CD1c-positive myeloid dendritic cell (primary cell): ENCODE results near the gene SLC35F1.
"Not testable (repeated sequence)": the region's sequence is repeated elsewhere in the genome, so short reads cannot be mapped to it uniquely, and the experiment has no call there.

Source experiments
- DNase-seq: peaks from one replicate; pipeline ENCODE4 v3.0.0-alpha.2; 2016; ENCODE audit errors: extremely low spot score

SLC35F1 gene

GRCh38 chr6:117927866-117928265, 20.8 kb downstream of the SLC35F1 start:
- DNase-seq, result no peak

GRCh38 chr6:117928833-117929232, 21.8 kb downstream of the SLC35F1 start:
- DNase-seq, result no peak

- DNase-seq, result no peak
These were observed 22.4 kb downstream of the SLC35F1 start for GRCh38 chr6:117929501-117929900.

DNA sequence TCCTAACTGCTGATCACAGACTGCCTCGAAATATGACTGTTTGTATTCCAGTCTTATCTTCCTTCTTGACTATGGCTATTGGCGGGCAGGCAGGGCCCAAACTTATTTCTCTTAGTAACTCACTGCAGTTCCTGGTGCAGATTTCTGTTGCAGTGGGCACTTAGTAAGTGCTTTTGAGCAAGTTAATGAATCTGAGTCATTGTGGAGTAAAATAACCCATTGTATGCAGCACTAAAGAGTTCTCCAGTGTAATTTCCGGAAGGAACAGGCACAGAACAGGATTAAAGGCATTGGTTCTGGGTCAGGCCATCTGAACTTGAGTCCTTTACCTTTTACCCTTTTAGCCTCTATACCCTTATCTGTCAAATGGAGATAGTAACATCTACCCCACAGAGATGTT, 23.6 kb downstream of the SLC35F1 start:
- DNase-seq, result no peak

GRCh38 chr6:117932001-117932400, 24.9 kb downstream of the SLC35F1 start:
- DNase-seq, result no peak

DNA sequence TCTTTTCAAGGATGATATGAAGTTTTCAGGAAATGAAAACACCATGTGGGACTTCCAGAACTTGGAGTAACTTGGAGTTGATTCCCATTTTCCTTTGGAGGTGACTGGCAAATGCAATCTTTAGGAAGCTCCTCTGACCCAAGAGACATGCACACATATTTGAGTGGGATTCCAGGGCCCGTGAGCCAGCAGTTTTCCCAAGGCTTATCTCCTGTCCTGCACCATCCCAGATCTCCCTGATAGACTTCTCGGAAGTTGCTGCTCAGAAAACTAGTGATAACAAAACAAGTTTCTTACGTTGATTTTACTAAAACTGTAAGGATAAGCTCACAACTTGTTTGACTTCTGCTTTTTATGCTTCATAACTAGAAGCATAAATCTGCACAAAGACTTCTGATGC, 25.6 kb downstream of the SLC35F1 start:
- DNase-seq, result no peak

GRCh38 chr6:117933471-117933870, 26.4 kb downstream of the SLC35F1 start:
- DNase-seq, result no peak

GRCh38 chr6:117938311-117938995, 31.4 kb downstream of the SLC35F1 start:
- no peak for DNase-seq

DNA sequence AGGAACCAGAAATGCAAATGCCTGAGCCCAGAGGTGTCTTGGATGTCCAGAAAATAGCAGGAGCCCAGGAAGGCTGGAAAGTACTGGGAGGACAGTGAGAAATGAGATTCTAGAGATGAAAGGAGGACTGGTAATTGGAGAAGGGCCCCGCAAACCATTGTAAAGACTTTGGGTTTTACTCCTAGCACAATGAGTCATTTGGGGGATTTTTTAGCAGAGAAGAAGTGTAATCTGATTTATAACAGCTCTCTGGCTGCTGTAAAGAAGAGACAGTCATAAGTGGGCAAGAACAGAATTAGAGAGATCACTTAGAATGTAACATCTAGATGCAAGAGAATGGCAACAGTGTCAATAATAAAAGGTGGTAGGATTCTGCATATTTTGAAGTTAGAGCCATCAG, 40.2 kb downstream of the SLC35F1 start:
- DNase-seq, result no peak

DNA sequence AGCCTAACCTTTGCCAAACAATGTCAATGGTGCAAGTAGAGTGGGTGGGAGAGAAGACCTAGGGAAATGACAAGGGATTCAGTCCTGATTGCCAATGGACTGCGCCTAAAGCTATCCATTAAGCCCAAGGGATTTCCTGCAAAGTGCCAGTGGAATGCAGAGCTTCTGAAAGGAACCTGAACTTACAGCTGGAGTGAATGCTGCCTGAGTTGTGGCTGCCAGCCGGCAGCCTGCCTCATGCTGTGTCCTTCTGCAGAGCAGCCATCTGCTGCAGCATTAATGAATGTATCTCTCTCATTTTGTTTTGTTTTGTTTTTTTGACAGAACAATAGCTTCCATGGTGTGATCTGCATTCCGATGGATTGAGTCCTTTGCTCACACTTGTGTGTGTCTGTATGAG, 44.7 kb downstream of the SLC35F1 start:
- DNase-seq, result no peak

DNA sequence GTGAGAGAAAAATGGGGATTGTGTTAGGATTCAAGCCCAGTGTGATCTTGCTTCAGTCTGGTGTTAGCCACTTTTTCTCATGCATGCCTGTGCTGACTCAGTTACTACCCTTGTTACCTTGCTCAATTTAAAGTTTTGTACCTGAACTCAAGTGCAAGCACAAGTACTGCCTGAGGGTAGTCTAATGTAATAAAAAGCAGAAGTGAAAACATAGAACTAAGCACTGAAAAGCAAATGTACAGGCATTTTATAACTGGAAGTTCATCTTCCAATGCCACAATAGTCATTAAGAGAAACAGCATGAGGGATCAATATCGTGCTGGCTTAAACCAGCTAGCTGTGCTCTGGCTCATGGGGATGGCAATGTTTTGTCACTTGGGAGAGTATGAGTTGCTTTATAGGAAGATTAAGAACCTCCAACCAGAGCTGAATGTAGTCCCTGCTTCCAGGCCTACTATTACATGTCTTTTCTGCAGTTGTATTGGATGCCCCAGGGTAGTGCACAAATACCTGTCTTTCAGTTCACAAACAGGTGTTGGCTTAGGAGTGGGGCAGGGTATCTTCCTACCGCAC, 48.7 kb downstream of the SLC35F1 start:
- no peak for DNase-seq

DNA sequence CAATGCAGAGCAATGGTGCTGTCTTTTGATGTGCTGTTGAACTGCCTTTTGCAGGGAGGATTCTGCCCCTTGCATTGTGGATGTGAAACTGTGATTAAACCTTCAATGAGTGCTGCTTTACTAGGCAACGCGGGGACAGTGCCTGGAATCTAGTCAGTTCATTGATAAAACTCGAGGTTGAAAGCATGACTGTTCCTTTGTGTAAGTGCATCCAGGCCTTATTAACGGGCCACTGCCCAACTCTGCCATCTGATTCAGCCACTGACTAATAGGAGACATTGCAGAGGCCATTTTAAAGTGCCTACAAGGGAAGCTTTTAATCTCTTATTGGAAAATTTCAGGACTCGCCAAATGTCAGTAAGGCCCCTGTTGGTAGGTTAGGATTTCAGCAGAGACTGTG, 49.3 kb downstream of the SLC35F1 start:
- DNase-seq, result no peak

GRCh38 chr6:117958536-117958935, 51.5 kb downstream of the SLC35F1 start:
- no peak for DNase-seq

DNA sequence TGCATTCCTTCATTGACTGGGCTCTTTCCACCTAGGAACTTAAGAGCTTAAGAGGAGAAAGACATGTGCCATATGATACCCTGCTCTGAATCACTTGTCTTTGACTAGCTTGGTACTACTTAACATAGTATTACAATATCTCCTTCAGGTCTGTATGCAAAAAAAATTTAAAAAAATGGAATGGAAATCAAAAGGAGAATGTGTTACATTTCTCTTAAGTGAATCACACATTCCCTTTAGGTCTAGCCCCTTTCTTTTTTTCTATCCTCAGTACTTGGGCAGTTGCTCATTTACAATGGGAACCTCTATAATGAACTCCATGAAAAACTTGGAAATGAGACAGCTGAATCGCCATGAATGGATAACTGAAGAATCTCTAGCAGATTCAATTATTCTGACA, 53.8 kb downstream of the SLC35F1 start:
- no peak for DNase-seq

- DNase-seq, result no peak
These were observed 54.2 kb downstream of the SLC35F1 start for GRCh38 chr6:117961301-117961700.

- not testable (repeated sequence) for DNase-seq
These were observed 58.7 kb downstream of the SLC35F1 start for GRCh38 chr6:117965763-117966162.

DNA sequence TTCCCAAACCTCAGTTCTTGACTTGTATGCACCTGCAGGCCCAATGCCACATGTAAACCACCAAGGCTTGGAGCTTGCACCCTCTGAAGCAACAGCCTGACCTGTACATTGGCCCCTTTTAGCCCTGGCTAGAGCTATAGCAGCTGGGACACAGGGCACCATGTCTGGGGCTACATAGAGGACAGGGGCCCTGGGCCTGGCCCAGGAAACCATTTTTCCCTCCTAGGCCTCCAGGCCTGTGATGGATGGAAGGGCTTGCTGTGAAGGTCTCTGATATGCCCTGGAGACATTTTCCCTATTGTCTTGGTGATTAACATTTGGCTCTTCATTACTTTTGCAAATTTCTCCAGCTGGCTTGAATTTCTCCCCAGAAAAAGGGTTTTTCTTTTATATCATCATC, 64.6 kb downstream of the SLC35F1 start:
- no peak for DNase-seq

DNA sequence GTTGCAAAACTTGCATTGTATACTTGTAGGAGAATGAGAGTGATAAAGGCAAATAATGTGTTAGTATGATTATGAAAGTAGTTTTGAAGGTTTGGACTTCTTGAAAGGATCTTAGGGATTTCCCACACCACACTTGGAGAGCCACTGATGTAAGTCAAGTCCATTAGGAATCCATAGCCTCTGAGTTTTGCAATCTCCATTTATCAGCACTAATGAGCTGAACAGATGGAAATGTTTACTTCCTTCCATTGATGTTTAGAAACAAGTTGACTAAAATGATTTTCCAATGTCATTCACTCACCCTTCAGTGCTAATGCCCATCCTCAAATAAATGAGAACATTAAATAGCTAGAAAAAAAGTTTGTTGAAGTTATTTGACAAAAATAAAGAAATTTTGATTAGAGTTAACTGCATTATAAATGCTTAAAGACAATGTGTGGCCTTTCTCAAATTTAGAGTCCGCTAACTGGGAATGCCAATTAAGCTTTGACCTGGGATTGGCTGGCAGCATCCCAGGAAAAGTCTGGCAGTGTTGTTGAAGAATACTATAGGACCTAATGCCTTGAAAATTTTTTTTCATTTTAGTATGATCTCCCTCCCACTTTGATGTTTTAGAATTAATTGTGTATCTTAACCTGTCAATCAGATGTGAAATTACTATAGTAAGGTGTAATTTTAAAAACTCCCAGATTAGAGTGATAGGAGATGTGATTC, 68.0 kb downstream of the SLC35F1 start:
- DNase-seq, result no peak

DNA sequence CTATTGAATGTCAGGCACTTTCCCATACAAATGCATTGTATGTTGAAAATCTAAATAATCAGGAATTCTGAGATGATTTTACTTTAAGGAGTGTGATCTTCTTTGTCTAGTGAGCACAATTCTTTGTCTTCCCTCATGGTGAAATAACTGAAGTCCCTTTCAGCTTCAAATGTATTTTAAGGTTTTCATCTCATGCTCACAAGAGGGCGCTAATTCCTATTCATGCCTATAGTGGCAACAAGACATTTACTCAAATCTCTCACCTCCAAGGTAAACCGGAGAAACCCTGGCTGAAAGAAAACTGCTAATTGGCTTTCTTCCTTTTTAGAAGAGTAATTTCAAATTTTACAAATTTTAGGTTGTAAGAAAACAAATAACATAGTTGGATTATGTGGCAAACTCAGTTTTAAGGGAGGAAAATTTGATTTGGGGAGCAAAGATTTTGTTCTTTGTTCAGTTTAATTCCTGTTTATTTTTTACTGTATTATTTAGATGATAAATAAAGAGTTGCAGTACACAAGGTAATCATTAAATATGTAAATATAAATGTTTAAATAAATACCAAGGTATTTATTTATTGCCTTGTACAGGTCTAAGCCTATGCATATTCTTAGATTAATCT, 69.1 kb downstream of the SLC35F1 start:
- peak; percentile 45 for DNase-seq

- DNase-seq, result no peak
These were observed 78.9 kb downstream of the SLC35F1 start for GRCh38 chr6:117985916-117986315.

DNA sequence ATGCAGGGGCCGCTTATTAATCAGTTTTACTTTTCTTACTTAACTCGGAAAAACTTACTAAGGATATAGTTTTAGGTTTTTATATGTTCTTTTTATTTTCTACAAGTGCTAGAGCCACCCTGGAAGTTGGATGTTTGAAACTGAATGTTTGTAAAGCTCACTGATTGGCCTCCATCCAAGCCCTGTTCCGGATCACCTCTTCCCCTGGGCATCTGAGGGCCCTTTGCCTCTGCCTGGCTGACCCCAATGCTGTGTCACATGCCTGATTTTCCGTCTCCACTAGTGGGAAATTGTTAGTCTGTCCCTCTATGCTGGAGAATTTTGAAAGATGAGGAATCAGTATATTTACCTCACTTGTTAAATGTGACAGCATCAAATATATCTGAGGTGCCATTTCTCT, 79.3 kb downstream of the SLC35F1 start:
- no peak for DNase-seq

GRCh38 chr6:117989086-117989485, 82.0 kb downstream of the SLC35F1 start:
- DNase-seq, result no peak

DNA sequence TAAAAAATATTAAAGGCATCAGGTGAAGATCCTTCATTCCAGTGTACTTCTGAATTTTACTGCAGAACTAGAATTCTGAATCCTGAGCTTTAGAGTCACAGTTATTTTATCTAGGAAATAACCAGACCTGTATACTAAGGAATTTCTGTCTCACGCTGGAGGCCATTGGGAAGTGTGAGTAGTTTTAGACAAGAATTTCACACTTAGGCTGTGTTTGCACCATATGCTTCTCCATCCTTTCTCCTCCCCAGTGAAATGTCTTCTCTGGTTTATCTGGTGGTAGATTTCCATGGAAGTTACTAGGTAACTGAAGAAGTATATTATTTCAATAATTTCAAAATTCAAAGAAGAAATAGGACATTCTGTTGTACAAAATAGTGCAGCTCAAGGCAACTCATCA, 83.1 kb downstream of the SLC35F1 start:
- DNase-seq, result no peak
